K562 (cell line): Measurements from ENCODE around the gene OR2S2. TPM values are rescaled to one million over a fixed set of nuclear protein-coding genes. Genes with fewer than 3 reads are reported as not detected.

ENCODE experiments used
- CREB1 ChIP-seq, 2 experiments: sonication (generic) in 1 of 2; formaldehyde crosslinking in 1 of 2; IDR thresholded peaks; 2 replicates each; pipeline versions ENCODE4 v1.6.1 to v1.8.0; 2012 to 2022; ENCODE audit warnings: inconsistent platforms in 1 of 2, mild to moderate bottlenecking in 1 of 2, missing genetic modification reagents in 1 of 2, moderate library complexity in 1 of 2
- EP400 ChIP-seq: fragments of 450-650 bp; IDR thresholded peaks from 2 replicates; pipeline ENCODE4 v1.6.1; 2017; ENCODE audit warnings: antibody characterized with exemption, mild to moderate bottlenecking, moderate library complexity
- ETV1 ChIP-seq: fragments of 450-650 bp; conservative IDR thresholded peaks from 2 replicates; pipeline ENCODE4 v1.6.1; 2016; ENCODE audit warnings: missing genetic modification characterization, control low read depth, low read depth, missing compliant biosample characterization
- GTF2A2 ChIP-seq: IDR thresholded peaks from 2 replicates; pipeline ENCODE4 v1.6.1; 2016; ENCODE audit warnings: mild to moderate bottlenecking, missing genetic modification characterization, missing compliant biosample characterization
- NCOA2 ChIP-seq, 2 experiments: fragments of 450-650 bp; IDR thresholded peaks; 2 replicates each; pipeline ENCODE4 v1.6.1; 2018; ENCODE audit warnings: mild to moderate bottlenecking in 2 of 2, moderate library complexity in 1 of 2; ENCODE audit not compliant: partially characterized antibody in 2 of 2
- POLR3A ChIP-seq: IDR thresholded peaks from 2 replicates; pipeline ENCODE4 v1.6.1; 2011; ENCODE audit warnings: borderline replicate concordance, mild to moderate bottlenecking, moderate library complexity; ENCODE audit not compliant: insufficient read length, insufficient read depth; ENCODE audit errors: extremely low read depth
- REST ChIP-seq, 2 experiments: fragments of 450-650 bp; formaldehyde crosslinking in 1 of 2; IDR thresholded peaks; 2 replicates each; pipeline versions ENCODE4 v1.4.0 to v1.6.1; 2014 to 2020; ENCODE audit warnings: mild to moderate bottlenecking in 2 of 2, borderline replicate concordance in 1 of 2, low read depth in 1 of 2
- RFX7 ChIP-seq: fragments of 250-450 bp; sonication (Bioruptor Pico); IDR thresholded peaks from 2 replicates; pipeline ENCODE4 v1.5.1; 2021; ENCODE audit warnings: mild to moderate bottlenecking
- RHOXF2B ChIP-seq: fragments of 250-450 bp; sonication (Bioruptor Pico); conservative IDR thresholded peaks from 2 replicates; pipeline ENCODE4 v1.5.1; 2021
- RNF2 ChIP-seq: sonication (generic); IDR thresholded peaks from 2 replicates; pipeline ENCODE4 v1.6.1; 2016
- USF1 ChIP-seq: sonication (generic); formaldehyde crosslinking; IDR thresholded peaks from 2 replicates; pipeline ENCODE4 v1.9.0; 2022; ENCODE audit warnings: mild to moderate bottlenecking, missing genetic modification reagents
- ZNF224 ChIP-seq: sonication (generic); formaldehyde crosslinking; IDR thresholded peaks from 2 replicates; pipeline ENCODE4 v1.8.0; 2022; ENCODE audit warnings: mild to moderate bottlenecking, missing genetic modification reagents
- ZNF277 ChIP-seq: fragments of 250-450 bp; sonication (Bioruptor Pico); IDR thresholded peaks from 2 replicates; pipeline ENCODE4 v1.8.0; 2022; ENCODE audit warnings: inconsistent platforms, mild to moderate bottlenecking, moderate library complexity, borderline replicate concordance
- polyA plus RNA-seq, 8 experiments: library from polyadenylated mRNA; depleted of rRNA in 4 of 8; stranded (reverse) in 5 of 8; unstranded in 3 of 8; fragments of >200 nt; fragmentation: Nextera tagmentation in 2 of 8; fragmentation: Illumina TruSeq in 1 of 8; extraction: Ambion mirVana in 2 of 8; extraction: Trizol in 1 of 8; gene quantifications; 2 replicates each; pipeline versions ENCODE4 v1.2.1 to v1.2.3, GENCODE V29; 2011 to 2014; ENCODE audit warnings: inconsistent platforms in 1 of 8, missing spikeins in 1 of 8
- total RNA-seq, 7 experiments: library from RNA; depleted of rRNA in 6 of 7; stranded (reverse); fragments of >200 nt in 6 of 7; fragmentation: Illumina TruSeq in 2 of 7; extraction: Trizol in 2 of 7; gene quantifications; 2 replicates each; pipeline versions ENCODE4 v1.2.1 to v1.2.3, GENCODE V29; 2011 to 2021; ENCODE audit warnings: low replicate concordance in 1 of 7
- TF ChIP-seq, protein P1 (sequence below): sonication (generic); formaldehyde crosslinking; IDR thresholded peaks from 2 replicates; pipeline ENCODE4 v1.8.0; 2022; ENCODE audit warnings: mild to moderate bottlenecking, missing genetic modification reagents, borderline replicate concordance

OR2S2 gene
- total and polyA plus RNA-seq, 9 of the 15 experiments (the other 6 are each of a cell fraction or from before 2014, with no cell fraction given), result not detected

DNA sequence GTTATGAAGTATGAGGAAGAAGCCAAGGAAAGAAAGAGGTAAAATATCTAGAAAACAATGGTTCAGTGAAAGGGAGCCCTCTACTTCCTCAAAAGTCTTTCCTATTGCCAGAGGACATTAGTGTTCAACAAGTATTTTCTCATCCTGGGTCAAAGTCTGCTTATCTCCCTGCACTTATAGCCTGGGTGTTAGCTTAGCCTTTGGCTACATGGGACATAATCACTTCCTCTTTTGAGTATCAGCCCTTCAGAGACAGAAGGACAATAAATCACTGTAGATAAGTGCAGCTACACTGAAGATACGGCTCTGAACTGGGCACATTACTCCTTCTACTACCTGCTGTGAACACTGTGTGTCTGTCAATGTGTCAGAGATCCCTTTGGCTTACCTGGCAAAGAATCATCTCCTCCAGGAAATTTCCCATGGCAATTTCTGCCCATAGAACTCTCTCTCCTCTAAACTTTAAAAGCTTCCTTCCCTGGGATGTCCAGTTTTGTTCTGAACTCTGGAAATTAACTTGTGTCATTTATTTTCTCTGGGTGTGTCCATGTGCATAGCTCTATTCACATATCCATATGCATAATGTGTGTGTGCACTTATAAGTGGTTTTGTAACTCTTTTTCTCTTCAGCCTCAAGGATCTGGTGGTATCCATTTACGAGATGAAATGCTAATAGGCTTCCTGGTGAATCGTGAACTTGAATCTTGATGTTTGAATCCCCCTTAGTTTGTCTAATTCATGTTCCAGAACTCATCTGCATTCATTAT lies 48.8 kb upstream of the OR2S2 start (continued):
- TF ChIP-seq, protein P1, sequence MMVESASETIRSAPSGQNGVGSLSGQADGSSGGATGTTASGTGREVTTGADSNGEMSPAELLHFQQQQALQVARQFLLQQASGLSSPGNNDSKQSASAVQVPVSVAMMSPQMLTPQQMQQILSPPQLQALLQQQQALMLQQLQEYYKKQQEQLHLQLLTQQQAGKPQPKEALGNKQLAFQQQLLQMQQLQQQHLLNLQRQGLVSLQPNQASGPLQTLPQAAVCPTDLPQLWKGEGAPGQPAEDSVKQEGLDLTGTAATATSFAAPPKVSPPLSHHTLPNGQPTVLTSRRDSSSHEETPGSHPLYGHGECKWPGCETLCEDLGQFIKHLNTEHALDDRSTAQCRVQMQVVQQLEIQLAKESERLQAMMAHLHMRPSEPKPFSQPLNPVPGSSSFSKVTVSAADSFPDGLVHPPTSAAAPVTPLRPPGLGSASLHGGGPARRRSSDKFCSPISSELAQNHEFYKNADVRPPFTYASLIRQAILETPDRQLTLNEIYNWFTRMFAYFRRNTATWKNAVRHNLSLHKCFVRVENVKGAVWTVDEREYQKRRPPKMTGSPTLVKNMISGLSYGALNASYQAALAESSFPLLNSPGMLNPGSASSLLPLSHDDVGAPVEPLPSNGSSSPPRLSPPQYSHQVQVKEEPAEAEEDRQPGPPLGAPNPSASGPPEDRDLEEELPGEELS, result no peak
- peak; percentile 52 for TF ChIP-seq RNF2
- TF ChIP-seq ZNF277, result no peak
- TF ChIP-seq CREB1 (IDR thresholded peaks at IDR 0.05), result no peak
- no peak for TF ChIP-seq CREB1 (CRISPR knock-in tag; IDR thresholded peaks at IDR 0.05)
- no peak for TF ChIP-seq RHOXF2B (CRISPR knock-in tag)
- TF ChIP-seq REST (IDR thresholded peaks at IDR 0.05; ENCODE audit: borderline replicate concordance), result peak; percentile 6; the same call in 1 of the 2 replicates
- TF ChIP-seq REST (CRISPR knock-in tag; IDR thresholded peaks at IDR 0.05; ENCODE audit: low read depth), result no peak
- TF ChIP-seq GTF2A2 (tag), result no peak
- 0 out of 2 replicates have a peak, but pooled peaks have one; percentile 18 for TF ChIP-seq ETV1 (tag)
- TF ChIP-seq USF1, result no peak
- peak in 1 of 2 experiments; percentile 49 for TF ChIP-seq NCOA2 (IDR thresholded peaks at IDR 0.05; ENCODE audit: partially characterized antibody in 2 of 2)
- TF ChIP-seq ZNF224 (CRISPR knock-in tag), result no peak
- TF ChIP-seq RFX7 (CRISPR knock-in tag), result no peak
- no peak for TF ChIP-seq POLR3A
- TF ChIP-seq EP400, result no peak
